WTC11 (cell line): ENCODE results near the gene CSRP3.

Source experiments
- AR ChIP-seq: fragments of 250-450 bp; sonication (Bioruptor Pico); IDR thresholded peaks from 2 replicates; pipeline ENCODE4 v1.9.0; 2021; ENCODE audit warnings: mild to moderate bottlenecking
- CREM ChIP-seq: sonication (generic); formaldehyde crosslinking; IDR thresholded peaks from 2 replicates; pipeline ENCODE4 v1.8.1; 2022; ENCODE audit warnings: mild to moderate bottlenecking, missing genetic modification reagents, moderate library complexity
- FOXK1 ChIP-seq: sonication (generic); formaldehyde crosslinking; IDR thresholded peaks from 2 replicates; pipeline ENCODE4 v1.8.0; 2022; ENCODE audit warnings: mild to moderate bottlenecking, moderate library complexity, missing genetic modification reagents
- MLX ChIP-seq: sonication (generic); formaldehyde crosslinking; IDR thresholded peaks from 2 replicates; pipeline ENCODE4 v1.8.1; 2023; ENCODE audit warnings: mild to moderate bottlenecking, missing genetic modification reagents, moderate library complexity
- SP1 ChIP-seq: sonication (generic); formaldehyde crosslinking; conservative IDR thresholded peaks from 2 replicates; pipeline ENCODE4 v1.8.1; 2022; ENCODE audit warnings: missing genetic modification reagents
- ZNF121 ChIP-seq: sonication (generic); formaldehyde crosslinking; IDR thresholded peaks from 2 replicates; pipeline ENCODE4 v1.8.0; 2023; ENCODE audit warnings: missing genetic modification reagents
- ZNF232 ChIP-seq: sonication (generic); formaldehyde crosslinking; IDR thresholded peaks from 2 replicates; pipeline ENCODE4 v1.8.0; 2022; ENCODE audit warnings: mild to moderate bottlenecking, missing genetic modification reagents

DNA sequence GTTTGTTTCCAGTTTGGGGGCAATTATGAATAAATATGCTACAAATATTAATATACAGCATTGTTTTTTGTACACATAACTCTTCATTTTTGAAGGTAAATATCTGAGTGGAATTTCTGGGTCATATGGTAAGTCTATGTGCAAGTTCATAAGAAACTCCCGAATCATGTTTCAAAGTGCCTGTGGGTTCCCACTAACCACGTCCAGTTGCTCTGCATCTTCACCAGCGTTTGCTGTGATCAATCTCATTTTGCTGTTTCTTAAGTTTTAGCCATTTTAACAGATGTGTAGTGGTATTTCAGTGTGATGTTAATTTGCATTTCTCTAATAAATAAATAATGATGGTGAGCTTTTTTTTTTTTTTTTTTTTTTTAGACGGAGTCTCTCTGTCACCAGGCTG lies 14.2 kb upstream of the CSRP3 start:
- TF ChIP-seq FOXK1 (CRISPR knock-in tag) (no peak), CREM (no peak), ZNF232 (CRISPR knock-in tag) (no peak), AR (CRISPR knock-in tag) (no peak), SP1 (CRISPR knock-in tag) (no peak), ZNF121 (CRISPR knock-in tag) (no peak), MLX (CRISPR knock-in tag) (no peak)
